Heart left ventricle (tissue), 13 donors: Measurements from ENCODE around the gene ADGRL3.

Source experiments
- CTCF ChIP-seq, 12 donors: fragments of 200-600 bp; sonication (generic) in 4 of 12; IDR thresholded peaks; one replicate each; pipeline versions ENCODE4 v1.5.0 to v1.8.0; 2018 to 2022; ENCODE audit warnings: antibody characterized with exemption in 12 of 12, mild to moderate bottlenecking in 5 of 12
- POLR2A ChIP-seq, 2 donors: fragments of 450-650 bp; IDR thresholded peaks; one replicate each; pipeline ENCODE4 v1.6.1; 2017; ENCODE audit warnings: antibody characterized with exemption in 2 of 2, mild to moderate bottlenecking in 2 of 2, moderate library complexity in 2 of 2
- donor health status: ischemic (EF 13 %, LVEDD 7.1; RV severe dilation, severe dysfunction).
- donor health status: DM: no; HTN: yes; CAD: no.
- donor health status: DM: no; HTN: no; CAD: no.
- donor health status: ischemic (EF 25% LVEDD 6.9; RV normal size, moderate dysfunction).
- donor health status: ischemic (EF 25% LVEDD 5.7; RV mildly dilated, moderate dysfunction).
- donor health status: ischemic (EF 35%, LVEDD 5.7; RV mildly dilated, moderate dysfunction).
- donor health status: nonischemic (EF 11% LVEDD 7.7; RV severe dilation, severe dysfunction).
- donor health status: DM: yes; HTN: yes; CAD: no.
- donor health status: PGD.
- donor health status: ischemic (EF 29% LVEDD 5.4; RV normal size, mild dysfunction).
- donor health status: nonischemic (EF 23%, LVEDD 6.1; RV moderate dilation, normal function).

GRCh38 chr4:62004881-62005280 lies 804.8 kb downstream of the ADGRL3 start:
- TF ChIP-seq CTCF (IDR thresholded peaks at IDR 0.05) (no peak), POLR2A (IDR thresholded peaks at IDR 0.05) (no peak)
